Osteoblast (primary cell): Measurements from ENCODE around the gene SUCLA2. TPM values are rescaled to one million over a fixed set of nuclear protein-coding genes. Genes with fewer than 3 reads are reported as not detected.

ENCODE experiments used
- DNase-seq: peaks from one replicate; pipeline ENCODE4 v3.0.0; 2011; ENCODE audit warnings: low spot score, mixed read lengths; ENCODE audit not compliant: insufficient read length; ENCODE audit errors: missing footprints
- H2AFZ ChIP-seq: 2 replicates; pipeline ENCODE4 v1.6.0; 2011; ENCODE audit warnings: mild to moderate bottlenecking, low read length
- H3K27ac ChIP-seq: 2 replicates; pipeline ENCODE4 v1.5.1; 2011; ENCODE audit warnings: mild to moderate bottlenecking, low read depth, low read length, moderate library complexity
- H3K27me3 ChIP-seq: 2 replicates; pipeline ENCODE4 v1.6.0; 2012; ENCODE audit warnings: mild to moderate bottlenecking, control low read depth, inconsistent platforms, low read length, moderate library complexity; ENCODE audit not compliant: insufficient read depth
- H3K36me3 ChIP-seq: 2 replicates; pipeline ENCODE4 v1.5.1; 2011; ENCODE audit warnings: mild to moderate bottlenecking, low read length, control low read depth, moderate library complexity; ENCODE audit not compliant: insufficient read depth
- H3K4me1 ChIP-seq: 2 replicates; pipeline ENCODE4 v1.5.1; 2011; ENCODE audit warnings: mild to moderate bottlenecking, low read length, control low read depth, moderate library complexity; ENCODE audit not compliant: insufficient read depth
- H3K4me2 ChIP-seq: 2 replicates; pipeline ENCODE4 v1.6.0; 2011; ENCODE audit warnings: mild to moderate bottlenecking, low read length; ENCODE audit not compliant: insufficient read depth
- H3K4me3 ChIP-seq: fragments of 200-600 bp; sonication (generic); 3 replicates; pipeline ENCODE4 v1.5.1; 2012; ENCODE audit warnings: mild to moderate bottlenecking, low read length, inconsistent platforms; ENCODE audit not compliant: insufficient read depth
- H3K79me2 ChIP-seq: 2 replicates; pipeline ENCODE4 v1.6.0; 2012; ENCODE audit warnings: mild to moderate bottlenecking, low read length, control low read depth, inconsistent platforms; ENCODE audit not compliant: insufficient read depth
- H3K9me3 ChIP-seq: 2 replicates; pipeline ENCODE4 v1.5.1; 2011; ENCODE audit warnings: low read depth, low read length, control low read depth
- H4K20me1 ChIP-seq: 2 replicates; pipeline ENCODE4 v1.6.0; 2012; ENCODE audit warnings: mild to moderate bottlenecking, low read length, control low read depth; ENCODE audit not compliant: insufficient read depth
- total RNA-seq: library from RNA; depleted of rRNA; stranded (reverse); fragments of >200 nt; gene quantifications from 2 replicates; pipeline ENCODE4 v1.2.3, GENCODE V29; 2012
- TF ChIP-seq, protein P1 (sequence below): IDR thresholded peaks from 2 replicates; pipeline ENCODE4 v1.5.1; 2011; ENCODE audit warnings: mild to moderate bottlenecking, low read depth, low read length, moderate library complexity; ENCODE audit errors: extremely low read depth

The SUCLA2 gene
- total RNA-seq, 1 donor: 36.6 TPM

DNA sequence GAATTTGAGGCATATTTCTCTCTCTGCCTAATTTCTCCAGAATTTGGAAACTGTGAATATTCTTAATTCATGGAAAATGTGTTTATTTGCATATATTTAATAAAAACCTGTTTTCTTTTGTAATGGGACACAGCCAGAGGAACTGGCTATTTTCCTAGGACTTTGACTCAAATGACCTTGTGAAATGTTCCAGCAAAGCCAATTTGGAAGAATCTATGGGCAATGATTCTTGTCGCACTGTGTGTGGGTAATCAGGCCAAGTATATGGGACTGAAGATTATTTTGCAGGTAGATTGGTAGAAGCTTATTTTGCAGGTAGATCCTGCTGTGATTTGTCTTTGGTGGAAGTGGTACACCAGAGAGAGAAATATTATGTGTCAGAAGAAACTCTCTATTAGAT lies 38.8 kb downstream of the SUCLA2 start:
- no peaks in the 10 kb centered on the region for H3K4me1 ChIP-seq
- peaks cover 31% of the 10 kb centered on the region for H3K36me3 ChIP-seq
- no peak overlapping the region for H3K27ac ChIP-seq
- no peak for DNase-seq
- H3K9me3 ChIP-seq: no peaks in the 10 kb centered on the region
- no peaks in the 10 kb centered on the region for H4K20me1 ChIP-seq
- no peaks in the 10 kb centered on the region for H3K79me2 ChIP-seq
- H3K27me3 ChIP-seq: no peaks in the 10 kb centered on the region
- H3K4me3 ChIP-seq: no peak overlapping the region
- no peak overlapping the region for H3K4me2 ChIP-seq
- TF ChIP-seq, protein P1, sequence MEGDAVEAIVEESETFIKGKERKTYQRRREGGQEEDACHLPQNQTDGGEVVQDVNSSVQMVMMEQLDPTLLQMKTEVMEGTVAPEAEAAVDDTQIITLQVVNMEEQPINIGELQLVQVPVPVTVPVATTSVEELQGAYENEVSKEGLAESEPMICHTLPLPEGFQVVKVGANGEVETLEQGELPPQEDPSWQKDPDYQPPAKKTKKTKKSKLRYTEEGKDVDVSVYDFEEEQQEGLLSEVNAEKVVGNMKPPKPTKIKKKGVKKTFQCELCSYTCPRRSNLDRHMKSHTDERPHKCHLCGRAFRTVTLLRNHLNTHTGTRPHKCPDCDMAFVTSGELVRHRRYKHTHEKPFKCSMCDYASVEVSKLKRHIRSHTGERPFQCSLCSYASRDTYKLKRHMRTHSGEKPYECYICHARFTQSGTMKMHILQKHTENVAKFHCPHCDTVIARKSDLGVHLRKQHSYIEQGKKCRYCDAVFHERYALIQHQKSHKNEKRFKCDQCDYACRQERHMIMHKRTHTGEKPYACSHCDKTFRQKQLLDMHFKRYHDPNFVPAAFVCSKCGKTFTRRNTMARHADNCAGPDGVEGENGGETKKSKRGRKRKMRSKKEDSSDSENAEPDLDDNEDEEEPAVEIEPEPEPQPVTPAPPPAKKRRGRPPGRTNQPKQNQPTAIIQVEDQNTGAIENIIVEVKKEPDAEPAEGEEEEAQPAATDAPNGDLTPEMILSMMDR: no peak
- no peak overlapping the region for H2AFZ ChIP-seq

- Histone ChIP-seq H3K9me3 (no peaks in the 10 kb centered on the region), H3K79me2 (no peaks in the 10 kb centered on the region), H3K4me1 (no peaks in the 10 kb centered on the region), H3K27ac (no peak overlapping the region), H3K27me3 (no peaks in the 10 kb centered on the region), H3K36me3 (peaks cover 25% of the 10 kb centered on the region), H3K4me2 (no peak overlapping the region), H3K4me3 (no peak overlapping the region), H2AFZ (no peak overlapping the region), H4K20me1 (no peaks in the 10 kb centered on the region)
- TF ChIP-seq, protein P1: no peak
- no peak for DNase-seq
Measured at GRCh38 chr13:47959468-47960247, 41.4 kb downstream of the SUCLA2 start.

- peaks cover 2% of the 10 kb centered on the region for H3K79me2 ChIP-seq
- DNase-seq: no peak
Measured at GRCh38 chr13:47957073-47957472, 44.0 kb downstream of the SUCLA2 start.

GRCh38 chr13:47955836-47956235 lies 45.2 kb downstream of the SUCLA2 start:
- H3K4me3 ChIP-seq: no peak overlapping the region
- no peaks in the 10 kb centered on the region for H4K20me1 ChIP-seq
- H3K27me3 ChIP-seq: no peaks in the 10 kb centered on the region
- H3K4me1 ChIP-seq: no peaks in the 10 kb centered on the region
- H3K27ac ChIP-seq: no peak overlapping the region
- no peak overlapping the region for H2AFZ ChIP-seq
- TF ChIP-seq, protein P1: no peak
- H3K36me3 ChIP-seq: peaks cover 27% of the 10 kb centered on the region
- DNase-seq: no peak
- peaks cover 2% of the 10 kb centered on the region for H3K79me2 ChIP-seq
- no peaks in the 10 kb centered on the region for H3K9me3 ChIP-seq
- no peak overlapping the region for H3K4me2 ChIP-seq

More at GRCh38 chr13:47957073-47957472, 44.0 kb downstream of the SUCLA2 start:
- no peak overlapping the region for H3K4me2 ChIP-seq
- H4K20me1 ChIP-seq: no peaks in the 10 kb centered on the region
- H3K4me3 ChIP-seq: no peak overlapping the region
- H3K27ac ChIP-seq: no peak overlapping the region
- no peaks in the 10 kb centered on the region for H3K9me3 ChIP-seq
- H3K36me3 ChIP-seq: peaks cover 26% of the 10 kb centered on the region
- H3K27me3 ChIP-seq: no peaks in the 10 kb centered on the region
- no peaks in the 10 kb centered on the region for H3K4me1 ChIP-seq
- TF ChIP-seq, protein P1: no peak
- H2AFZ ChIP-seq: no peak overlapping the region
